Kasumi-1 (cell line): ENCODE measurements around the gene OR4F29.
"Not testable (repeated sequence)": the region's sequence is repeated elsewhere in the genome, so short reads cannot be mapped to it uniquely, and the experiment has no call there.

Source experiments
- DNase-seq, 2 experiments: peaks; one replicate each; lab custom pipeline; 2025; lab: John Stamatoyannopoulos, UW

Gene OR4F29

GRCh38 chr1:451578-451977 is at the start of gene OR4F29:
Gene OR4F29, minus strand, starts transcription at chr1:451678. Its CDS starts 0 bp downstream, at chr1:451678.
- not testable (repeated sequence) for DNase-seq
